NOMO-1 (cell line): ENCODE data around the gene DOC2A.
"Not testable (repeated sequence)": the region's sequence is repeated elsewhere in the genome, so short reads cannot be mapped to it uniquely, and the experiment has no call there.

ENCODE experiments used
- DNase-seq, 2 experiments: peaks; one replicate each; lab custom pipeline; 2025; ENCODE audit not compliant: unreplicated experiment in 2 of 2; lab: John Stamatoyannopoulos, UW

Gene DOC2A

GRCh38 chr16:30027588-30028437 is 17.0 kb upstream of the DOC2A start:
- DNase-seq: no peak

GRCh38 chr16:30026449-30026848 is 15.6 kb upstream of the DOC2A start:
- DNase-seq: no peak

- no peak for DNase-seq
These were observed 14.7 kb upstream of the DOC2A start for GRCh38 chr16:30025574-30025973.

GRCh38 chr16:30025156-30025555 is 14.3 kb upstream of the DOC2A start:
- DNase-seq: no peak

GRCh38 chr16:30024451-30024850 is 13.6 kb upstream of the DOC2A start:
- no peak for DNase-seq

- no peak for DNase-seq
These were observed 12.8 kb upstream of the DOC2A start for GRCh38 chr16:30023586-30023985.

GRCh38 chr16:30022887-30023286 is 12.1 kb upstream of the DOC2A start, which contains the start of gene C16orf92:
Gene C16orf92, plus strand, starts transcription at chr16:30023198. Its CDS starts 143 bp downstream, at chr16:30023341.
- no peak for DNase-seq

- DNase-seq: no peak
These were observed 7.9 kb upstream of the DOC2A start for GRCh38 chr16:30018731-30019158.

GRCh38 chr16:30017937-30018336 is 7.1 kb upstream of the DOC2A start:
- not testable (repeated sequence) for DNase-seq

- no peak for DNase-seq
These were observed 6.4 kb upstream of the DOC2A start for GRCh38 chr16:30017277-30017656.

- no peak for DNase-seq
These were observed 5.9 kb upstream of the DOC2A start for GRCh38 chr16:30016555-30017276.

- not testable (repeated sequence) for DNase-seq
These were observed 4.6 kb upstream of the DOC2A start for GRCh38 chr16:30015450-30015849.

GRCh38 chr16:30012598-30012997 is 1.8 kb upstream of the DOC2A start:
- not testable (repeated sequence) for DNase-seq

- DNase-seq: no peak
These were observed 1.1 kb upstream of the DOC2A start for GRCh38 chr16:30011714-30012504.

GRCh38 chr16:30009990-30010843 is 610 bp downstream of the DOC2A start:
- DNase-seq: no peak

GRCh38 chr16:30009085-30009862 is 1.6 kb downstream of the DOC2A start:
- no peak for DNase-seq

- no peak for DNase-seq
These were observed 3.4 kb downstream of the DOC2A start for GRCh38 chr16:30007378-30007895.

GRCh38 chr16:30006659-30007377 is 4.0 kb downstream of the DOC2A start:
- DNase-seq: no peak

- no peak for DNase-seq
These were observed 4.7 kb downstream of the DOC2A start for GRCh38 chr16:30006095-30006473.
